ENCODE results near the gene ADAMTS3. TPM values are rescaled to one million over a fixed set of nuclear protein-coding genes. Genes with fewer than 3 reads are reported as not detected.

Gene ADAMTS3
- total and polyA plus RNA-seq, 9 of the 15 experiments (the other 6 are each of a cell fraction or from before 2014, with no cell fraction given), result 4.0 to 18.0 (median 12.1) TPM

DNA sequence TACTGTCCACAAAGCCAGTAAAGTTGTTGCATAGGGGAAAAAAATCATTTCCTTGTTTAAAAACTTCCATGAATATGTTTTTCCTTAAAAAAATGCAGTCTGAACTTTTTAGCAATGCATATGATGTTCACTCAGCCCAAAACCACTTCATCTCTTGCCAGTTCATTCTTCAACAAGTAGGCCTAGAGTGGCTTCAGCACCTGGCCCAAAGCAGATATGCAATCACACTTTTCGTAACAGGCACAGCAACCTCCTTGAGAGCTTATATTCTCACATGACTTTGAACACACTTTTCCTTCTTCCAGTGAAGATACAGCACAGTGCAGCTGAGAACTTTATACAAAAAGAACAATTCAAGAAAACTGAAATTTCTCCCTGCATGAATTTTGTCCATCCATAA lies 128.6 kb downstream of the ADAMTS3 start (continued):
- TF ChIP-seq CHD2 (IDR thresholded peaks at IDR 0.05; ENCODE audit: low read depth, low read length) (no peak), MCM2 (IDR thresholded peaks at IDR 0.05; ENCODE audit: low read depth) (no peak), ZNF778 (CRISPR knock-in tag; IDR thresholded peaks at IDR 0.05) (no peak), ZNF584 (CRISPR knock-in tag; IDR thresholded peaks at IDR 0.05; ENCODE audit: low read depth) (no peak), MEF2A (IDR thresholded peaks at IDR 0.05; ENCODE audit: control insufficient read depth, low read depth, low read length) (no peak), ZNF124 (CRISPR knock-in tag; IDR thresholded peaks at IDR 0.05) (no peak), KHSRP (IDR thresholded peaks at IDR 0.05) (no peak), RBBP5 (IDR thresholded peaks at IDR 0.05; ENCODE audit: borderline replicate concordance, insufficient read depth, low read length, poor library complexity, severe bottlenecking) (no peak)

- ATAC-seq, result no peak
- 59% methylated on average over 2 of the region's 2 CpGs for WGBS (ENCODE audit: insufficient coverage, low coverage, missing lambda C conversion rate)
- in situ Hi-C loops (cut with MboI), result no loop called here
These were observed 136.0 kb downstream of the ADAMTS3 start for GRCh38 chr4:72432975-72433374.

More at GRCh38 chr4:72432975-72433374, 136.0 kb downstream of the ADAMTS3 start:
- Histone ChIP-seq H3K27ac (ENCODE audit: extremely low read depth, low read depth, low read length) (no peak overlapping the region), H3K4me1 (replicated peaks in 1 of 2; ENCODE audit: control insufficient read depth in 2 of 2, insufficient read depth in 2 of 2, low read length in 2 of 2) (peaks cover 0 to 11% of the 10 kb centered on the region in 2 experiments; a peak in 2 of 5 replicates), H3K9ac (ENCODE audit: insufficient read depth in 1 of 2, low read depth in 2 of 2, low read length in 2 of 2) (no peak overlapping the region), H3K4me2 (ENCODE audit: insufficient read depth, low read length) (no peak overlapping the region), H3K79me2 (ENCODE audit: control insufficient read depth, insufficient read depth, low read length) (peaks cover 28% of the 10 kb centered on the region; the same call in 2 of the 3 replicates), H3K27me3 (ENCODE audit: control insufficient read depth in 2 of 2, insufficient read depth in 2 of 2, low read length in 2 of 2) (no peaks in the 10 kb centered on the region), H2AFZ (ENCODE audit: low read depth, low read length) (no peak overlapping the region), H3K36me3 (ENCODE audit: control insufficient read depth, insufficient read depth, low read length) (no peaks in the 10 kb centered on the region), H3K9me3 (replicated peaks; ENCODE audit: control insufficient read depth, insufficient read depth, low read depth, low read length) (no peaks in the 10 kb centered on the region), H3K4me3 (no peak overlapping the region), H4K20me1 (replicated peaks; ENCODE audit: control insufficient read depth, insufficient read depth, low read length) (no peaks in the 10 kb centered on the region), H3K9me1 (ENCODE audit: control insufficient read depth, insufficient read depth, low read length) (no peaks in the 10 kb centered on the region)
- no peak for DNase-seq (ENCODE audit: extremely low read depth in 1 of 4, low spot score in 3 of 4)
- FAIRE-seq, result no peak
- ChIA-PET POLR2A (interaction anchor here (1.9 kb wide), 1 partner anchor 9 kb away, joined by 4 read pairs; no protein-coding TSS in a partner anchor), CTCF (ENCODE audit: low intra/inter-chr PET ratio) (no interaction called here)
- BruUV-seq (replicated peaks), result no TSS peak
- intact Hi-C loops (cut with micrococcal nuclease), result no loop called here
- TF ChIP-seq ZBTB17 (CRISPR knock-in tag; IDR thresholded peaks at IDR 0.05), result no peak
- TF ChIP-seq ZNF407 (IDR thresholded peaks at IDR 0.05; ENCODE audit: low read depth), result no peak

All from K562 (cell line).